WI38 (cell line): ENCODE data around the gene MAP10.

Experiments
- H3K4me3 ChIP-seq: 2 replicates; pipeline ENCODE4 v1.5.1; 2011; ENCODE audit warnings: low read depth, mild to moderate bottlenecking, control low read depth, low read length
- TF ChIP-seq, protein P1 (sequence below): IDR thresholded peaks from 2 replicates; pipeline ENCODE4 v1.5.1; 2012; ENCODE audit warnings: low read depth, mild to moderate bottlenecking, control low read depth, low read length

MAP10 gene

GRCh38 chr1:232805269-232806185, at the start of gene MAP10:
Gene MAP10, plus strand, starts transcription at chr1:232805416. Its CDS starts 34 bp downstream, at chr1:232805450.
- TF ChIP-seq, protein P1, sequence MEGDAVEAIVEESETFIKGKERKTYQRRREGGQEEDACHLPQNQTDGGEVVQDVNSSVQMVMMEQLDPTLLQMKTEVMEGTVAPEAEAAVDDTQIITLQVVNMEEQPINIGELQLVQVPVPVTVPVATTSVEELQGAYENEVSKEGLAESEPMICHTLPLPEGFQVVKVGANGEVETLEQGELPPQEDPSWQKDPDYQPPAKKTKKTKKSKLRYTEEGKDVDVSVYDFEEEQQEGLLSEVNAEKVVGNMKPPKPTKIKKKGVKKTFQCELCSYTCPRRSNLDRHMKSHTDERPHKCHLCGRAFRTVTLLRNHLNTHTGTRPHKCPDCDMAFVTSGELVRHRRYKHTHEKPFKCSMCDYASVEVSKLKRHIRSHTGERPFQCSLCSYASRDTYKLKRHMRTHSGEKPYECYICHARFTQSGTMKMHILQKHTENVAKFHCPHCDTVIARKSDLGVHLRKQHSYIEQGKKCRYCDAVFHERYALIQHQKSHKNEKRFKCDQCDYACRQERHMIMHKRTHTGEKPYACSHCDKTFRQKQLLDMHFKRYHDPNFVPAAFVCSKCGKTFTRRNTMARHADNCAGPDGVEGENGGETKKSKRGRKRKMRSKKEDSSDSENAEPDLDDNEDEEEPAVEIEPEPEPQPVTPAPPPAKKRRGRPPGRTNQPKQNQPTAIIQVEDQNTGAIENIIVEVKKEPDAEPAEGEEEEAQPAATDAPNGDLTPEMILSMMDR = no peak
- H3K4me3 ChIP-seq = peak within 1 kb of the TSS; percentile 63

DNA sequence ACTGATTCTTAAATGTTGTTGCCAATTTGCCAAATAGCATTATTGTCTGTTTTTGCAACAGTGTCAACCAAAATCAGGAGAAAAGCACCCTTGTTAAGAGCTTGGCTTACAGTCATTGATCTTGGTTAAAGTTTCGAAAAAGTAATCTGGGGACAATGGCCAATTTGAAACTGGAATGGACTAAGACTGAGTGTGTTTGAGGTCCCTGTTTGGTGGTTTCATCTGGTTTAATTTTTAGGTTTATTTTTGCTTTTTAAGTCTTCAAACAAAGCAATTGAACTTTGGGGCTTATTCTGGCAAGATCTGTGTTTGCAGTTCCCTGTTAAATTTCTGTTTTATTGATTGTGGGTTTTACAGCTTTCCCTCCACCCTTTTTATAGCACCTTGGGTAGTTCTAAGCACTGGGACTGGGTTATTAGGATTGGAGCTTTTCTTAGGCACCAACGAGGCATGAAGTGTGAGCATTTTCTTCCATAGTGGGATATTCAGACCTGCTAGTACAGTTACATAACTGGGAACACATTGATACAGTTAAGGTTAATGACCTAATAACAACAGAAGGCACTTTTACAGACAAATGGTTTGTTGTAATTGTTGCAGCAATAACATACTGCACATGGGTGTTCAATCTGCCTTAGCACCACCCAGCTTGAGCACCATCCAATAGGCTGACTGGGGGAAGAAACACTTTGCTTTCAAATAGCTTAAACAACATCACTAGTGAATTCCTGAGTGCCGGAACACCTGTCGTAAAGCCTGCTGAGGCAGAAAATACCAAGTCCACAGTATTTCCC, 40.6 kb upstream of the MAP10 start:
- no peak overlapping the region for H3K4me3 ChIP-seq

DNA sequence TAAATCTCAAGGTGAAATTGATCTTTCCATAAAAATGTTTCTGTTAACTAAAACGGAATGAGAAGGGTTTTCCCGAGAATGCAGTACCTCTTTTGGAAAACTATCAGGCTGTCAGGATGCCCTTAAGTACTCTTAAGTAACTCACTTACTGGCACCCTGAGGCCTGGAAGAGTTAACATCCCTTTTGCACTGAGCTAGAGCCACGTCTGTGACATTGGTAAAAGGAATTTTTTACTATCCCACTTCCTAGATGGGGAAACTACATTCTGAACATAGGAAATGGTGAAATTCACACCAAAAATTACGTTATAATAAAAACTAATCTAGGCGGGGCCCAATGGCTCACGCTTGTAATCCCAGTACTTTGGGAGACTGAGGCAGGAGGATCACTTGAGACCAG, 39.7 kb upstream of the MAP10 start:
- no peak overlapping the region for H3K4me3 ChIP-seq
- TF ChIP-seq, protein P1 = no peak

More for the DNA sequence above, 40.6 kb upstream of the MAP10 start:
- TF ChIP-seq, protein P1 = no peak

- TF ChIP-seq, protein P1 = no peak
- H3K4me3 ChIP-seq = no peak overlapping the region
Observed at GRCh38 chr1:232766241-232766890, 38.9 kb upstream of the MAP10 start.

DNA sequence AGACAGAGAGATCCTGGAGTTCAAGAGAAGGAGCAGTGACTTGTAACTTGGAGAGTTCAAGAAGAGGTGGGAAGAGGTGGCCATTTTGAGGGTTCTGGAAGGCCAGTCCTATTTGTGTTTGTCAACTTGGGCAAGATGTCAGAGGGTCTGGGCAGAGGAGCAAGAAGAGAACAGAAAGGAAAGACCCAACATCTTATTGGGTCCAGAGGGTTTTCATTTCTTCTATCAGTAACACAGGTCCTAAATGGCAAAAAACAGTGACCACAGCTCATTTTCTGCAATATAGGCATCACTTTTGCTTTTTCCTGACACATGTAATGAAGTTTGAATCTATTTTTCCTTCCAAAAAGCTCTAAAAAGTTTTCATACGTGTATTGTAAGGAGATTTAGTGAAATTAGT, 38.3 kb upstream of the MAP10 start:
- TF ChIP-seq, protein P1 = no peak

DNA sequence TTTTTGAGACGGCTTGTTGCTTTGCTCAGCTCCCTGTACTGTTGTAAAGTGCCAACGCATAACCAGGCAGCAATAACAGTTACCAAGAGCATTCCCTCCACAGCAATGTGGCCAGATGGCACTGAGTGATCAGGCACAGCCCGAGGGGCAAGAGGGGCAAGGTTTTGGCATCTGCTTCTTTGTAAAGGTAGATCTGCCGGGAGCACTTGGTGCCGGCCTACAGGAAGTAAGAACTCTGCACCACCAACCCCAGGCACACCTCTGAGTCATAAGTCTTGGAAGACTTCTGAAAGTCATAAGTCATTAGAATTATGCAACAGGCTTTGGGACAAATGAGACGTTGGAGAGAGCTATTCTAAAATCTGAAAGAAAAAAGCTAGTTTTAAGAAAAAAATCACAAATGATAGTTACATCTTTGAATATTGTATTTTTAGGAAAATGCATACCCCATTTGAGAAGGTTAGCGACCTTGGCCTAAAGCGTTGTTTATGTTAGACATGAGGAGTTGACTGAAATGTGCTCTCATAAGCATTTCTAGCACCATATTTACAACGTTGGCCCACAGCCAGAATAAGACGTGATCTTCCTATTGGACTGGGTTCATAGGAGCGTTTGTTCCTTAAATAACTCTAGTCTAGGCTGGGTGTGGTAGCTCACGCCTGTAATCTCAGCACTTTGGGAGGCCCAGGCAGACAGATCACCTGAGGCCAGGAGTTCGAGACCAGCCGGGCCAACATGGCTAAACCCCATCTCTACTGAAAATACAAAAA, 37.7 kb upstream of the MAP10 start:
- TF ChIP-seq, protein P1 = no peak
- no peak overlapping the region for H3K4me3 ChIP-seq

More for the DNA sequence above, 38.3 kb upstream of the MAP10 start:
- H3K4me3 ChIP-seq = no peak overlapping the region
